GM19328 (cell line): ENCODE measurements around the gene EBF4.
"Not testable (repeated sequence)": the region's sequence is repeated elsewhere in the genome, so short reads cannot be mapped to it uniquely, and the experiment has no call there.

Experiments used
- ATAC-seq: cut with Tn5 transposase; IDR thresholded peaks from one replicate; pipeline ENCODE4 v1.9.1; 2021; ENCODE audit warnings: mild to moderate bottlenecking, moderate library complexity; ENCODE audit not compliant: unreplicated experiment

EBF4 gene

GRCh38 chr20:2807929-2808328 lies 115.3 kb downstream of the EBF4 start:
- not testable (repeated sequence) for ATAC-seq

DNA sequence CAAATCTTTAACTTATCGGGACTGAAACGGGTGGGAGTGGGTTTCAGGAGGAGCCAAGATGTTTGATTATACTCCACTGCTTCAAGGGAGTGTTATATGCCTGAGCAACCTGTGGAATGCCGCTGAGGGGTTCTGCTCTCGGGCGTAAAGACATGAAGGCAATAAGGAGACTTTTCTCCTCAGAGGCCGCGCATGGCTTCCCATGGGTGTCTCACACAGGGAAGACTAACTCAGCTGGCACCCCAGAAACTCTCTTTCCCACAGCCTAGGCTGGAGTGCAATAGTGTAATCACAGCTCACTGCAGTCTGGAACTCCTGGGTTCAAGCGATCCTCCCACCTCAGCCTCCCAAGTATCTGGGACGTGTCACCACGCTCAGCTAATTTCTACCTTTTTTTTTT lies 117.1 kb downstream of the EBF4 start:
- ATAC-seq: no peak
